GM12865 (cell line): ENCODE data around the gene FAM169A.
"Not testable (repeated sequence)": the region's sequence is repeated elsewhere in the genome, so short reads cannot be mapped to it uniquely, and the experiment has no call there.

Experiments used
- DNase-seq: peaks from one replicate; pipeline ENCODE4 v3.0.0; 2010; ENCODE audit warnings: low read depth
- H3K4me3 ChIP-seq: 2 replicates; pipeline ENCODE4 v1.5.1; 2011; ENCODE audit warnings: mild to moderate bottlenecking, low read depth, low read length, control low read depth
- TF ChIP-seq, protein P1 (sequence below): IDR thresholded peaks from 2 replicates; pipeline ENCODE4 v1.5.1; 2011; ENCODE audit warnings: low read length, control low read depth, low read depth, inconsistent platforms; ENCODE audit not compliant: insufficient read depth; ENCODE audit errors: missing control alignments

The FAM169A gene

DNA sequence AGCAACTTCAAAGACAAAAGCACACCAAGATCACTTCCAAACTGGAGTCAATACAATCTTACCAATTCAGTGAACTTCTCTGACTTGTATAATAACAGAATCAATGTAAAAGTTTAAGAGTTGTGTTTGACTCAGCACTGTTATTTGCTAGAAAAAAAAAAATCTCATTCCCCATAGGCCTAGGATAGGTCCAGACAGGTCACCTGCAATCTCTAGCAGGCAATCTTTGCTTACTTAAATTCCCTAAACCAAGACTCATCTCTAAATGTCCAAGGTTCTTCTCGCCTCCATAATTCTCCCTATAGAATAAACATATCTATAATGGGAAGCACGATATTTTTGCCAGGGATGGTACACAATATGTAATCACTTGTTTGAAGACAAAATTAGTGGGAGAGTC lies 2.5 kb downstream of the FAM169A start:
- no peak for DNase-seq
- no peak overlapping the region for H3K4me3 ChIP-seq
- TF ChIP-seq, protein P1, sequence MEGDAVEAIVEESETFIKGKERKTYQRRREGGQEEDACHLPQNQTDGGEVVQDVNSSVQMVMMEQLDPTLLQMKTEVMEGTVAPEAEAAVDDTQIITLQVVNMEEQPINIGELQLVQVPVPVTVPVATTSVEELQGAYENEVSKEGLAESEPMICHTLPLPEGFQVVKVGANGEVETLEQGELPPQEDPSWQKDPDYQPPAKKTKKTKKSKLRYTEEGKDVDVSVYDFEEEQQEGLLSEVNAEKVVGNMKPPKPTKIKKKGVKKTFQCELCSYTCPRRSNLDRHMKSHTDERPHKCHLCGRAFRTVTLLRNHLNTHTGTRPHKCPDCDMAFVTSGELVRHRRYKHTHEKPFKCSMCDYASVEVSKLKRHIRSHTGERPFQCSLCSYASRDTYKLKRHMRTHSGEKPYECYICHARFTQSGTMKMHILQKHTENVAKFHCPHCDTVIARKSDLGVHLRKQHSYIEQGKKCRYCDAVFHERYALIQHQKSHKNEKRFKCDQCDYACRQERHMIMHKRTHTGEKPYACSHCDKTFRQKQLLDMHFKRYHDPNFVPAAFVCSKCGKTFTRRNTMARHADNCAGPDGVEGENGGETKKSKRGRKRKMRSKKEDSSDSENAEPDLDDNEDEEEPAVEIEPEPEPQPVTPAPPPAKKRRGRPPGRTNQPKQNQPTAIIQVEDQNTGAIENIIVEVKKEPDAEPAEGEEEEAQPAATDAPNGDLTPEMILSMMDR: no peak

DNA sequence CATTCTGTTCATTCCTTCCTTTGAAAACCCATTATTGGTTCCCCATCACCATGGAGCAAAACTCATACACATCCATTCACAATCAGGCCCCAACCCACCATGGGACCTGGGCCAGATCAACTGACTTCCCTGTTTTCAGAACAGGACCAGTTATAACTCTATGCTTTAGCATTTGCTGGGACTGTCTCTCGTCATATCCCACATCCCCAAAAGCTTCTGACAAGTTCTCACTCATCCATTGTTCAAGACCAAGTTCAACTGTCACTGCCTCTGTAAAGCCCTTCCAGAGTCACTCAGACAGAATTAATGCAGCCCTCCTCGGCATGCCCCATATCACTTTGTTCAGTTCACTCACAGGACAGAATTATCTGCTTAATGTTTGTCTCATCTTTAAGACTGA lies 4.0 kb downstream of the FAM169A start:
- no peak for DNase-seq
- H3K4me3 ChIP-seq: no peak overlapping the region
- TF ChIP-seq, protein P1: no peak

DNA sequence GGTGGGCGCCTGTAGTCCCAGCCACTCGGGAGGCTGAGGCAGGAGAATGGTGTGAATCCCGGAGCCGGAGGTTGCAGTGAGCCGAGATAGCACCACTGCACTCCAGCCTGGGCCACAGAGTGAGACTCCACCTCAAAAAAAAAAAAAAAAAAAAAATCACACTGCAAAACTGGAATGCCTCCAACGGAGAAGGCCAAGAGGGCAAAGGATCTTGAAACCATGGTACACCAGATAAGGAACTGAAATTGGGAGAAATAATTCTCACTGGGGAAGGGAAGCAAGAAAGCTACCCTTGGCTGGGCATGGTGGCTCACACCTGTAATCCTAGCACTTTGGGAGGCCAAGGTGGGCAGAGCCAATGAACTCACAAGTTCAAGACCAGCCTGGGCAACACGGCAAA lies 9.2 kb downstream of the FAM169A start:
- H3K4me3 ChIP-seq, DNase-seq: not testable (repeated sequence)

DNA sequence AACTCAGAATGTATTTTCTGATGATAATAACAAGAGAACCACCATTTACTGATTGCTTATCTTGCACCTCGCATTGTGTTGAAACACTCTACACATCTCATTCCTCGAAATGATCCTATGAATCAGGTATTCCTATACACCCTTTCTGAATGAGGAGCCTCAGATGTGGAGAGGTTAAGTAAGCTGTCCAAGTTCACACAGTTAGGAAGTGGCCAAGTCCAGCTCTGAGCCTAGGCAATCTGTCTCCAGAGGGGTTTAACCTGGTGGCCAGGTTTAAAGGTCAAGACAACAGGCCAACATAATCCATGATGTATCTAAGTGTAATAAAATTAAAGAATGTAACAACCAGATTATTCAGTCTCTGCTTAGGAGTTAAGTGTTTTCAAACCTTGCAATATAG lies 12.9 kb downstream of the FAM169A start:
- TF ChIP-seq, protein P1: no peak
- H3K4me3 ChIP-seq: no peak overlapping the region
- no peak for DNase-seq

DNA sequence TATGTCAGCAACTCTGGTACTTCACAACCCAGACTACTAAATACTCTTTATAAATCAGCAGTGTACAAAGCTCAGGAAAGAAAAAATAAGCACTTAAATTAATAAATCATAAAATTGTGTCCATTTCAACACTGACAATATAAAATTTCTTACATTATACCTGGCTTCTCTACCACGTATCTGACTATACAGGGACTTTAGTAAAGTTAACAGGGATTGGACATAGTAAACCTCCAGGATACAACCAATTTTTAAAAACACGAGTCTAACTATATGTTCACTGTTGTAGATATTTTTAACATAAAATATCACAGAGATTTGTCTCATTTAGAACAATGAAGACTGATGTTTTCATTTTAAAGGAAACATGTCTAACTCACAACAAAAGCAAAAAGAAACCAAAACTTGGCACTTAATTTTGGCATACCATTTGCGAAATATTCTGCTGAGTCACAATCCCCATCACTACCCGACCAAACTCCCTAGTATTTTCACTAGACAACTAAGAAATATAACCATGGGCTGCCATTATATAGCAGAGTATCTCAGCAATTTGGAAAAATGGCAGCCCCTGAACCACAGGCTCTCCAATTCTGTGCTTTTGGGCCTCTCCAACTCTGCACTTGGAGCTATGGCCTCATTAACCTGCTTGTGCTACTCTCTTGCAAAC lies 14.4 kb downstream of the FAM169A start:
- H3K4me3 ChIP-seq: no peak overlapping the region
- DNase-seq: no peak
- TF ChIP-seq, protein P1: no peak

DNA sequence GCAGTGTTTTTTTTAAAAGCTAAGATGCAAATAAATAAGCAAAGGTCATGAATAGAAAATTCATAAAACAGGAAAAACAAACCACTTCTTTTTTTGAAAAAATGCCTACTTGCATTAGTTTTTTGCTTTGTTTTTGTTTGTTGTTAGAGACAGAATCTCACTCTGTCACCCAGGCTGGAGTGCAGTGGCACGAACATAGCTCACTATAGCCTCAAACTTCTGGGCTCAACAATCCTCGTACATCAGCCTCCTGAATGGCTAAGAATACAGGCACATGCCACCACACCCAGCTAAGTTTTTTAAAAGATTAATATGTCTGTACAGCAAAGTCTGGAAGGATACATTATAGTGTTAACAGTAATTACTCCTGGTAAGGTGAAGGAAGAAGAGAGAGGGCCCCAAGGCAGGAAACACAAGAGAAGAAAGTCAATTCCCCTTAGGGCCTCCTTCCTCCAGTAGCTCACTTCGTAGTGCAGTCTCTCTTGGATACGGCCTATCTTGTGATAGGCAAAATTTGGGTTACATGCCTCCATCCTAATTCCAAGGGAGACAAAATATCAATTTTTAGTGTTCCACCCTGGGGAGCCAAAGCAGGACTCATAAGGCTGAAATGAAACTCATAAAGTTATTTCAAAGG lies 15.3 kb downstream of the FAM169A start:
- no peak overlapping the region for H3K4me3 ChIP-seq
- no peak for DNase-seq
- TF ChIP-seq, protein P1: no peak

DNA sequence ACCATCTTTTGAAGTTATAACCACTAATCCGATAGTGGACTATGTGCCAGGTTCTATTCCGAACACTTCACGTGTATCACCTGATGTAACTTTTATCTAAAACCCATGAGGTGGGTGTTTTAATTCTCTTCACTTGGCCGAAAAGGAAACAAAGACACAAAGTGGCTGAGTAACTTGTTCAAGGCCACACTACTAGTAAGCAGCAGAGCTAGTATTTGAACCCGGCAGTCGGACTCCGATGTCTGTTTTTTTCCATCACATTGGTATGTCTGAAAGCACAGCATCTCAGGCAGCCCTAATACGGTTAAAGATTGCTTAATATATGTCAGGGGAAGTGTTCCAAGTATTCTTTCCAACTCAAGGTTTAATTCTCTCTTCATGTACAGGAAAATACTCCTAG lies 16.2 kb downstream of the FAM169A start:
- no peak overlapping the region for H3K4me3 ChIP-seq
- DNase-seq: no peak
- TF ChIP-seq, protein P1: no peak
